ENCODE data around the gene TRAF3IP1. TPM values are rescaled to one million over a fixed set of nuclear protein-coding genes. Genes with fewer than 3 reads are reported as not detected.

The TRAF3IP1 gene
- polyA plus RNA-seq, 1 donor from 2014 or later: 12.5 TPM

DNA sequence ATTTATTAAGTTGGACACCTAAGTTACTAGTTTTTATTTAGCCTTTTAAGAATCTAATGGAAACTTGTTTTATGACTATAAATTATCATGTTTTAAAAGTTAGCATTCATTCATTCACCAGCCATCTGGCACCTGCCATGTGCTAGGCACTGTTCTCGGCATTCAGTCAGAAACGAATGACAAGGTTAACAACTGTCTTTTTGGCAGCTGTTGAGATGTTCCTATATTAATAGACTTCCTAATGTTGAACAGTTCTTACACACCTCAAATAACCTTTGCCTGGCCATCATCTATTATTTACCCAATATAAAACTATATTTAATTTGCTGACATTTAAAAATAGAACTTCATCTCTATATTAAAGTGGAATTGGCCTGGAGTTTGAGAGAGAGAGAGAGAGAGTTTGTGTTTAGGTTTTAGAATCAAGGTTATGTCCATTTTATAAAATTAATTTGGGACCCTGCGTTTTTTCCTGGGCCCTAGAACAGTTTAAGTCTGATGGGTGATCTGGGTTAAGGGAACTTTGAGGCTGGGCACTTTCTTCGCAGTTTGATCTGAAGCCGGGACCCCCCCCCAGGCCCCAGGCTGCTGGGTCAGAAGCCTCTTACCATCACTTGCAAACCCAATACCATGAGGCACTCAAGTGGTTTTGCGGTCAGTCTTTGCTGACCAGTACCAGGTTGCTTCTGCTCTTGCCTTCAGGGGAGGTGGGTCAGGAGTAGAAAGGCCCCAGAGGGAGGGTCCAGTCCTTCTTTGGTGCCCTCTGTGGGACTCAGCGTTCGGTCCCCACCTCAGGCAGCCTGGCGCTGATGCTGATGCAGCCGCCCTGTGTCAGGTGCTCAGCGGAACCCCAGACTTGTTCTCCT is 58.1 kb downstream of the TRAF3IP1 start:
- no peaks in the 10 kb centered on the region for H3K79me2 ChIP-seq (replicated peaks; ENCODE audit: insufficient read depth, low read length)
- no peak overlapping the region for H2AFZ ChIP-seq (ENCODE audit: low read depth, low read length)
- no peak overlapping the region for H3K27ac ChIP-seq (ENCODE audit: low read length)
- no peak overlapping the region for H3K4me3 ChIP-seq (ENCODE audit: low read length)
- H3K36me3 ChIP-seq (ENCODE audit: insufficient read depth, low read length): no peaks in the 10 kb centered on the region
- no peaks in the 10 kb centered on the region for H3K9me2 ChIP-seq (ENCODE audit: insufficient read depth, low read length)
- no peak overlapping the region for H3K9ac ChIP-seq (ENCODE audit: low read length)
- no peak for TF ChIP-seq EP300 (conservative IDR thresholded peaks at IDR 0.05; ENCODE audit: poor library complexity, severe bottlenecking)
- TF ChIP-seq EZH2 (IDR thresholded peaks at IDR 0.05; ENCODE audit: borderline replicate concordance, insufficient read depth, low read length, poor library complexity, severe bottlenecking): no peak
- TF ChIP-seq POLR2AphosphoS5 (IDR thresholded peaks at IDR 0.05): no peak
- TF ChIP-seq CTCF (IDR thresholded peaks at IDR 0.05; ENCODE audit: poor library complexity, severe bottlenecking): no peak
- TF ChIP-seq MXI1 (conservative IDR thresholded peaks at IDR 0.05; ENCODE audit: poor library complexity, severe bottlenecking): no peak
- no peak for TF ChIP-seq TAF1 (IDR thresholded peaks at IDR 0.05; ENCODE audit: low read depth)
- no peaks in the 10 kb centered on the region for H3K27me3 ChIP-seq (ENCODE audit: insufficient read depth, low read depth, low read length)
- H4K20me1 ChIP-seq (ENCODE audit: insufficient read depth): no peaks in the 10 kb centered on the region
- no peak overlapping the region for H3K4me2 ChIP-seq (ENCODE audit: low read length)
- H3F3A ChIP-seq (ENCODE audit: insufficient read depth, low read length, poor library complexity, severe bottlenecking): no peaks in the 10 kb centered on the region
- no peaks in the 10 kb centered on the region for H3K9me3 ChIP-seq (ENCODE audit: low read length)

GRCh38 chr2:238379096-238379810 is 58.9 kb downstream of the TRAF3IP1 start:
- no peak for TF ChIP-seq EP300 (conservative IDR thresholded peaks at IDR 0.05; ENCODE audit: poor library complexity, severe bottlenecking)
- TF ChIP-seq POLR2AphosphoS5 (IDR thresholded peaks at IDR 0.05): no peak
- no peak for TF ChIP-seq TAF1 (IDR thresholded peaks at IDR 0.05; ENCODE audit: low read depth)
- TF ChIP-seq CTCF (IDR thresholded peaks at IDR 0.05; ENCODE audit: poor library complexity, severe bottlenecking): no peak
- no peak for TF ChIP-seq SMC3 (conservative IDR thresholded peaks at IDR 0.05; ENCODE audit: poor library complexity)
- TF ChIP-seq EZH2 (IDR thresholded peaks at IDR 0.05; ENCODE audit: borderline replicate concordance, insufficient read depth, low read length, poor library complexity, severe bottlenecking): no peak
- no peak for TF ChIP-seq MXI1 (conservative IDR thresholded peaks at IDR 0.05; ENCODE audit: poor library complexity, severe bottlenecking)
- no peak for TF ChIP-seq RAD21 (conservative IDR thresholded peaks at IDR 0.05)
- no peak for TF ChIP-seq REST (IDR thresholded peaks at IDR 0.05; ENCODE audit: borderline replicate concordance)
- no peaks in the 10 kb centered on the region for H4K20me1 ChIP-seq (ENCODE audit: insufficient read depth)
- no peaks in the 10 kb centered on the region for H3K79me2 ChIP-seq (replicated peaks; ENCODE audit: insufficient read depth, low read length)
- no peak overlapping the region for H3K4me2 ChIP-seq (ENCODE audit: low read length)
- no peaks in the 10 kb centered on the region for H3K36me3 ChIP-seq (ENCODE audit: insufficient read depth, low read length)
- H3F3A ChIP-seq (ENCODE audit: insufficient read depth, low read length, poor library complexity, severe bottlenecking): no peaks in the 10 kb centered on the region
- no peak overlapping the region for H3K27ac ChIP-seq (ENCODE audit: low read length)
- no peak overlapping the region for H3K4me3 ChIP-seq (ENCODE audit: low read length)
- no peak overlapping the region for H2AFZ ChIP-seq (ENCODE audit: low read depth, low read length)
- H3K9me2 ChIP-seq (ENCODE audit: insufficient read depth, low read length): no peaks in the 10 kb centered on the region
- no peaks in the 10 kb centered on the region for H3K27me3 ChIP-seq (ENCODE audit: insufficient read depth, low read depth, low read length)
- no peaks in the 10 kb centered on the region for H3K9me3 ChIP-seq (ENCODE audit: low read length)
- no peak overlapping the region for H3K9ac ChIP-seq (ENCODE audit: low read length)

All from neural cell (in vitro differentiated cells).